HL-60/S4 treated with retinoic acid at 250 ng/mL for 4 days and 3 days (cell line): ENCODE data around the gene ABHD13.
"Not testable (repeated sequence)": the region's sequence is repeated elsewhere in the genome, so short reads cannot be mapped to it uniquely, and the experiment has no call there.

ENCODE experiments used
- in situ Hi-C: fragments of 300-500 bp; cut with MboI; formaldehyde crosslinking; loops from 2 replicates; pipeline ENCODE4 v1.7.0; 2022; ENCODE audit warnings: low sequenced_read_pairs

The ABHD13 gene

DNA sequence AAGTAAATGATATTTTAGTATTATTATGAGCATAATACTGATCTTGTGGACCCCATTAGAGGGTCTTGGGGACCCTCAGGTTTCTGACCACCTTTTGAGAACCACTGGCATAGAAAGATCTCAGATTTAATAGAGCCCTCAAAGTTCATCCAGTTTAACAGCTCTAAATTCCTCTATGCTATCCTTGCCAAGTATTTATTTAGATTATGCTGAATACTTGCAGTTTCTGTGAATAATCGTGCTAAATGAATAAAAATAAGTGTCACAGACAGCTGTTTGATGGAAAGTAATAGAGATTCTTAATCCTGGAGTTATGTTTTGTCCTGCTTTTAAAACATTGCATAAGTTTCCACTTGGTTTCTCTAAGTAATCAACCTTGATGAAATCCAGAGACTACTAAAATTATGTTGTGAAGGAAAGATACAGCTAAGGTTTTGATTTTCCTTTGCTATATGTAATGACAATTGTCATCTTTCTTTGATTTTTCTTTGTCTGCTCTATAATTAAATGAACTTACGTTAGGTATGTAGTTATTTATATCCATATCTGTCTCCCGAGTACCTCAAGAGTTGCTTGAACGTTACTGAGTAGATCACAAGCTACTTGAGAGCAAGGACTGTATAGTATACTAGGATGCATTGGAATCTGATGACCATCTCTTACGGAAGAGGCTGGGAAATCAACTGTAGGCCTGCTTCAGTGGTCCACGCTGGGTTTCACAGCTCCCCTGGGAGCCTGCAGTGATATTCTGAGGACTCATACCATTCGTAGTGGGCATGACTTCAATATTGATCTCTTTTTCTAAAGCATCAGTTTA, 5.7 kb downstream of the ABHD13 start:
- in situ Hi-C loops = no loop called here

DNA sequence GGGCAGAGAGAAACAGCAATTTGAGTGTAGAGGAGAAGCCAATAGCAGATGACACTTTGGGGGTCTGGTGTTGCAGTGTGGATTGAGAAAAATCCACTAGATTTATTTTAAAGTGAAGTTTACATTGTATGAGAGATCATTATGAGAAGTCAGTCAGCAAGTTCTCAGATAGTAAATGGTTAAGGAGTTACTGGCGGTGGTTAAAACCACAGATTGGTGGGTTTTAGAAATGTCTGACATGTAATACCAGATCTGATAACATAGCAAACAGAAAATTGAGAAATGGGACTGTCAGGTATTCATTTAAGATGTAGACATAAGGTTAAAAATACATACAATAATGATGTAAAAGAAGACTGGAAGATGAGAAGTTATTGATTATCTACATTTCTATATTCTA, 7.2 kb downstream of the ABHD13 start:
- in situ Hi-C loops = no loop called here

DNA sequence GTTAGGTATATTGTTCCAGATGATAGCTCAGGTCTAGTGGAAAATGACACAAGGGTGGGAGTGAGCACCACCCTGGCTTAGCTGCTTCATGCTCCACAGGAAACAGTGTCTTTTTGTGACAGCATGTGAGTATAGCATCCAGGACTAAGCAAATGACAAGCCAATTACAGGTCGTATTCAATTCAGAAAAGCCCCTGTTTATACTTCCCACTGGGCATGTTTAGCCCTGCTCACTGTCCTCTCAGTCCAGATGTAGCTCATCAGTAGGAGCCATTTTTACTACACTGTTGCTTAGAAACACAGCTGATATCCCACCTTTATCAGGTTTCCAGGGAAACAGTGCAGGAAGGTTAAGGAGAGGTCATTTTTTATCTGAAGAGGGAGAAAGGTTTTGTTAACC, 8.0 kb downstream of the ABHD13 start:
- in situ Hi-C loops = no loop called here

DNA sequence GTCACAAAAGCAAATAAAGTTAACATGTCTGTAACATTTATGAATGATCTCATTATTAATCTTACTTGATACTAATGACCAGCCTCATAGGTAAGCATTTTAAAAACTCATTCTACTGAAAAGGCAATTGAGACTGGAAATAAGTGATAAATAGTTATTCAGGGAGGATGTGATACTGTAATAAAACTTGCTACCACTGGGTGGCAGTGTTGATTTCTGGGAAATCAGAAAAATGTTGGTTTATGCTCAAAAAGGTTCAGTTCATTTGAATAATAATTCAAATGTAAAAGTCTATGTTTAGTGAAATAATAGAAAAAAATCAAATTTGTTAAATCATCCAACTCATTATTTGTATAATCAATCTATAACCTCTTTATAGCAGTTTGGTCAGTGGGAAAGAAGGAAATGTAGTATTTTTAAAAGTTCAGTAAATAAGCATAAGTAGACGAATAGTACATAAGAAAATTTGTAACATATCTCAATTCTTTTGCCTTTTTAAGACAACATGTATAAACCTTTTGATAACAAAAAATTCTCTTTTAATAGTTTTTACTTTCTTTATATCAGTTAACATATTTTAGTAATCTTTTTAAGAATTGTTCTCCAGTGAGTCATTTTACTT, 9.6 kb downstream of the ABHD13 start:
- in situ Hi-C loops = no loop called here

DNA sequence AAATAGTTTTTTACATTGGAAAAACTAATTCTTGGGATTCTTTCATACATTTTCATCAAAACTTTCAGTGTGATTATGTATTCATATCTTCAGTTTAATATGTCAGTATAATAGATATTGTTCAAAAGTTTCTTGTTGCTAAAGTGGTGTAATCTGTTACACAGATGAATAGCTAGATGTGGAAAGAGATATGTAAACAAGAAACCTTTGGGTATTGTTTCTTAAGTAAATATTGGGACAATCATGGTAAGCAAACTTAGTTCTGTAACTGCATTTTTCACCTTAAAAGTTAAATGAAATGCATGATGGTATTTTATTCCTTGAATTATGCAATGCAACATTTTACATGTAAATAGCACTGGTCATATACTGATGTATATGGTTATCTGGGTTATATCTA, 12.2 kb downstream of the ABHD13 start:
- in situ Hi-C loops = no loop called here

DNA sequence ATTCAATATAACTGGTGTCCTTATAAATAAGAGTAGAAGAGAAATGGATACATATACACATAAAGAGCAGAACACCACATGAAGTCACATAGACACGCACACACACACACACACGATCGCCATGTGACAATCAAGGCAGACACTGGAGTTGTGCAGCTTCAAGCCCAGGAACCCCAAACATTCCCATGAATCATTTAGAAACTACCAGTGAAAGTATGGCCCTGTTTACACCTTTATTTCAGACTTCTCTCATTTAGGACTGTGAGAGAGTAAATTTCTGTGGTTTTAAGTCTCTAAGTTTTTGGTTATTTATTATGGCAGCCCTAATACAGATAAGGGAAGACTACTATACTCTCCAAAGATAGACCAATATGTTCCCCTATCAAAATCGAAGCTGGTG, 31.0 kb downstream of the ABHD13 start:
- in situ Hi-C loops = no loop called here

DNA sequence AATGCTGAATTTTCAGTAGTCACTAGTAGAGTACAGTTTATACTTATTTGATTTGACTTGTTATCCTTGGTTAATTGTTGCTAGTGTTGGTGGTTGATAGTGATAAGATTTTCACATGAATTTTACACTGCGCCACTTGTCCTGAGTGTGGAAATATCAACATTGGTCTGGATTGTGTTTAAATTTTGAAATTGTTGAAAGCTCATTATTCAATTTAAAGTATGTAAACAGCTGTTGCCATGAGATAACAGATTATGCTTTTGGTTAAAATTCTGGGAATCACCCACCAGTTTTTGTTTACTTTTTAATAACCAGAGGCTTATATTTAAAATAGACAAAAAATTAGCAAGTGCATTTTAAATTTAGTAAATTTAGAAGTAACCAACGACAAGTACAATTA, 39.1 kb downstream of the ABHD13 start:
- in situ Hi-C loops = no loop called here

DNA sequence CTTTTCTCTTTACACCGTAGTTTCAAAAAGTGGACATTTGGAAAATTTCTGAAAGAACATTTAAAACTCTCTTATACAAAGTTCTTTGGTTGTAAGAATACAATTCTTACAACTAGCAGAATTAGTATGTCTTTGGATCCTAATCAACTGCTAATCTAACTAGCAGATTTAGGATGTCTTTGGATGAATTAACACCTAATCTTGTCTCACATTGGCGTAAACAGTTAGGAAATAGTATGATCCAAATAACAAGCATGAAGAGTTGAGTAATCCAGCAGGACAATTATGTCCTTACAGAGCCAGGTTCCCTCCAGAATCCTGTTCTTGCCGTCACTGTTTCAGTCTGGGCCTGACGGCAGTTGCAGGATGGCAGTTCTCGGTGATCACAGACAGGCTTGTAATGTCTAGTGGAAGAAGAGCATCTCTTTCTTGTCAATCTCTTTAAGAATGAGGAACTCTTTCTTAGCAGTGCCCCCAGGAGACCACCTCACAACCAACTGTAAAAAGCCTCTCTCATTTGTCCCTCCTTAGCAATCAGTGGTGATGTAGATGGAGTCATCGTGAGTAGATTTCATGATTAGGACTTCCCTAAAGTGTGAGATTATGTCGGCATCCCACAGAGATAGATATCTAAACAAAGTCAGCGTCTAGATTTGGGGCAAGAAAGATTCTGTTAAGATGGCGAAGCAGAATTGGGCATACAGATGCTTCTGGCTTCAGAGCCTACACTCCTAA, 45.6 kb downstream of the ABHD13 start:
- in situ Hi-C loops = no loop called here

DNA sequence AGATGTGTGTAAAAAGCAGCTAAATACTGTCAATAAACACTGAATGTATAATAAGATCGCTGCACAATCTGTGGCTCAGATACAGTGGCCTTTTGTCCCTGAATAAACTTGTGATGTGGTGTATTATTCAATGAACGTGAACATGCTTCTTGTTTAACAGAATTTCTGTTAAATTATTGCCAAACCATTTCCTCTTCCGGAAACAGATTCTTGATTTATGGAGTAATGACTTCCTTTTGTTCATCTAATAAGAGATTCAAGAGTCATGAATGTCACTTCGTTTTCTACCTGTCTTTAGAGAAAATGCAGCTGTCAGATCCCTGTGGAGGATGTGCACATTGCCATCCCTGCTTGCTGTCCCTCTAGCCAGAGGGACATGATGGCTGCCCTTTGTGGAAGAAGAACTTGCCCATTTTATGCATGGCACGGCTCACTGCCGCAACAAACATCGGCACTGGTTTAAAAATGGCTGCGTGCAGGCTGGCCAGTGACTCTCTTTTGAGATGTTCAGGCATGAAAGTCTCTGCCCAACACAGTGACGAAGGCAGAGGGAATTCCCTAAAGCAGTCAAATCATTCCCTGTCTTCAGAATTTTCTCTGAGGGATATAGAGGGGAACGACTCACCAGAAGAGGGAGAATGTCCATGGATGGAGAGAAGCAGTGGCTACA, 48.3 kb downstream of the ABHD13 start:
- in situ Hi-C loops = no loop called here

DNA sequence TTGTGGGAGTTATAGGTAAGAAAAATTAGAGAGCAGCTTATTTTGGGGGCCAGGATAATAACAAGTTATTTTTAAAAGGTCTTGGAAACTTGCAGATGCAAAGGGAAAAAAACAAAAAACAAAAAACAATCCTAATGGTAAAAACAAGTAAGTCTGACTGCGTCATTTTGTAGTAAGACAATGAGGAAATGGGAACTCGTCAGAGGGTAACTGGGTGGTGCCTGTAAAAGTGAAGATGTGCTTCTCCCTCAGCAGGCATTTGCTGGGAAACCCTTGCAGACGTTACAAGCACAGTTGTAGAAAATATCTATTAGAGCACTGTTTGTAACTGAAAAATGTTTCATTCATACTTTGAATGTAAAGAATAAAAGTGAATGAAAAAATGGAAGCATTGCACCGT, 49.2 kb downstream of the ABHD13 start:
- in situ Hi-C loops = no loop called here

DNA sequence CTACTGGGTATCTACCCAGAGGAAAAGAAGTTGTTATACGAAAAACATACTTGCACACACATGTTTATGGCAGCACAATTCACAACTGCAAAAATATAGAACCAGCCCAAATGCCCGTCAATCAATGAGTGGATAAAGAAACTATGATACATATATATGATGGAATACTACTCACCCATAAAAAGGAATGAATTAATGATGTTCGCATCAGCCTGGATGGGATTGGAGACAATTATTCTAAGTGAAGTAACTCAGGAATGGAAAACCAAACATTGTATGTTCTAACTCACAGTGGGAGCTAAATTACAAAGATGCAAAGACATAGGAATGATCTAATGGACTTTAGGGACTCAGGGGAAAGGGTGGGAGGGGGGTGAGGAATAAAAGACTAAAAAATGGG, 49.7 kb downstream of the ABHD13 start:
- in situ Hi-C loops = not testable (repeated sequence)

DNA sequence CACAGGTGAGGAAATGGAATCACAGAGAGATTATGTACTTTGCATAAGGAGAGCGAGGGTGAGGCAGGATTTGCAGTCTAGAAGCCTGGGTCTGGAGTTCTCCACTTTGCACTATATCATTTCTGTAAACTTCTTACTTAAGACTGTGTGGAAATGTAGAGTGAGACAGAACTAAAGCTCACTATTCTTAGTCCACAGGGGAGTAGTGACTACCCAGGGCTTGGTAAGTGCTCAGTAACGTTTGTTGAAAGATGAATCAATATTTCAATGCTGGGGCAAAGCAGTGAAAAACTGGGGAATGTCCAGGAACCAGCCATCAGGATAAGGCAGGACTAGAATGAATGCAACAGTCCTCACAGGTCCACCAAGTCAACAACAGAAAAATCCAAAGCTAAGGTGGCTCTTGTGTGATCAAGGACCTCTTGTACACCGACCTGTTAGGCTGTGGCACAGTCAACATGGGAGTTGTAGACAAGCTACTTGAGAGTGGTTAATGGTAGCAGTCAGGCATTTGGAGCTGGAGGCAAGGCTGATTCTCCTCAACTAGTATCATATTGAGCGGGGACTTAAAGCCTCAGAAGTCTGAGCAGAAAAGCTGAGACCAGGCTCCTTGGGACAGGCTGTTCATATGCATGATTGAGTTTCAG, 50.4 kb downstream of the ABHD13 start:
- in situ Hi-C loops = no loop called here

DNA sequence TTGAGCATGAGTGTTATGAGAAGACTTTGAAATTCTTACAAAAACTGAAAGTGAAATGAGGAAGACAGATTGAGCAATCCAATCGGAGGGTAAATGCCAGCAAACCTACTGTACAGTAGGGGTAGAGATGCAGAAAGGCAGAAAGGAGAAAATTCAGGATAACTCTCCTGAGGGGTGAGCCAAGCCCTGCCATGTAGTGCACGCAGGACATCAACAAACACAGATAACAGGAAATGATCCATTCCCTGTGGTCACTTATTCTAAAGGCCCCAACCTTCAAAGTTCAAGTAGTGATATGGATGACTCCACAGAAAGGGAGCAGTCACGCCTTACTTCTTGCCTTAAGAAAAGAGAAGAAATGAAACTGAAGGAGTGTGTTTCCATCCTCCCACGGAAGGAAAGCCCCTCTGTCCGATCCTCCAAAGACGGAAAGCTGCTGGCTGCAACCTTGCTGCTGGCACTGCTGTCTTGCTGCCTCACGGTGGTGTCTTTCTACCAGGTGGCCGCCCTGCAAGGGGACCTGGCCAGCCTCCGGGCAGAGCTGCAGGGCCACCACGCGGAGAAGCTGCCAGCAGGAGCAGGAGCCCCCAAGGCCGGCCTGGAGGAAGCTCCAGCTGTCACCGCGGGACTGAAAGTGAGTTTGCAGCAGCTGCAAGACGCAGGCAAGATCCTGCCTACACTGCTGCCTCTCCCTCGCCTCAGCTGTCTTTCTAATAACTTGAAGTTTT, 51.6 kb downstream of the ABHD13 start, which contains the start of gene TNFSF13B:
TSS of gene TNFSF13B (plus strand) at position 118 of the 728 bp plus-strand sequence. CDS start at position 296, 178 bp downstream.
- in situ Hi-C loops = no loop called here

DNA sequence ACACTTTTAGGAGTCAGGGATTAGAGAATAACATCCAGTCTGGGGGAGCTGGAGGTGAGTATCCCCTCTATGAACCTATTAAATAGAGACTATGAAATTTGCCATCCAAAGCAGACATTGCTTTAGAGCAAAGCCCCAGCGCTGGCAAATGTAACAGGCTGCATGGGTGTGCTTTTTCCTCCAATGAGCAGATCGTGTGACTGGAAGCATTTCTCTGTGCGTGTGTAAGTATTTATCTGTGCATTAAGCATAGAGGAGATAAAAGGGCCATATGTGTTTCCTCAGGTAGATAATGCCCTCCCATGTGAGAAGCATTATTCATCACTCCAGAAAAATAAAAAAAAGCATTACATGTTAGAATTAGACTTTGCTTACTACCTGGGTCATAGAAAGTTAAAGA, 52.2 kb downstream of the ABHD13 start:
- in situ Hi-C loops = no loop called here

DNA sequence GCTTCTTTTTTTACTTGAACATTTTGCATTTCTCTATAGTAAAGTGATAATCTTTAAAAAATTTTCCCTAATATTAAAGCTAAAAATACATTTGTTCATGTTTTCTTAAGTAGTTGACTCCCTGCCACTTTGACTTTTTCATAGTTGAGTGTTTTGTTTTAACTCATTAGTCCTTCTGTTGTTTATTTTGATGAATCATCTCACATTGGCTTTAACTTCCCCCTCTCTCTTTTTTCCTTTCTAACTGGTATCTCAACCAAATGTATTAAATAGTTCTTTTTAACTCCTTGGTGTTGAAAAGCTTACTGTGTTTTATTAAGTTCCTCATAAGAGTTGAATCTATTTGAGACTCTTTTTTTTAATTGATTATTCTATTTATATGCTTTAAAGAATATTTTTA, 54.1 kb downstream of the ABHD13 start:
- in situ Hi-C loops = no loop called here

DNA sequence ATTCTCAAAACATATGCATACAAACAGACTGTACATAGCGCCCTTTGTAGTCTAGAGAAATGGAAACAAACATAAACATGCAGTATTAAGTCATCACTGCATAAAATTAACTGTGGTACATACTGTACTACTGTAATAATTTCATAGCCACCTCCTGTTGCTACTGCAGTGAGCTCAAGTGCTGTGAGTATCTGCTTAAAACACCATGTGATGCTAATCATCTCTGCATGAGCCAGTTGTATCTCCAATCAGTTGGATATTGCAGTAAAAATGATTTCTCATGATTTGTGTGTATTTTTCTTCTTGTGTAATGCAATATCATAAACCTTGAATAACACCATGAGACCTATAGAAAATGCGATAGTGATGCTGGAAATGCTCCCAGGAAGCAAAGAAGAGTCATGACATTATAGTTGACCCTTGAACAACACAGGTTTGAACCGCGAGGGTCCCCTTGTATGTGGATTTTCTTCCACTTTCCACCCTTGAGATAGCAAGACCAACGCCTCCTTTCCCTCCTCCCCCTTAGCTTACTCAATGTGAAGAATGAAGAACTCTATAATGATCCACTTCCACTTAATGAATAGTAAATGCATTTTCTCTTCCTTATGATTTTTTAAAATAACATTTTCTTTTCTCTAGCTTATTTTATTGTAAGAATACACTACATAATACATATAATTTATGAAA, 55.4 kb downstream of the ABHD13 start:
- in situ Hi-C loops = no loop called here

DNA sequence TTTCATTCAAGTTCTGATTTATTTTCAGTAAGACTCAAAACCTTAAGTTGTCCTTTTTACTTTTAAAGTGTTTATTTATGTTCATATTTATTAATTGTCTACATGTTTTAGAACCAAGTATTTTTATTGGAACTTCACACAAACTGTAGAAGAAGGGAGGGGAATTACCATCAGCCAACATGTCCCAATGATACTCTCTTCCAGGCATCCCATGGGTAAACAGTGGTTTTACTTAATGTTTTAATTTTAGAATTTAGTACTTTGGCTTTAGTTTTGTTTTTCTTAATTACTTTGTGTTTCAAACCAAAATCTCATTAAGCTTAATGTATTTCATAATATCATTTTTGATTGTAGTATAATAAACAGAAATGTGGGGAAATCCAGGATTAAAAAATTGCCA, 56.5 kb downstream of the ABHD13 start:
- in situ Hi-C loops = no loop called here

DNA sequence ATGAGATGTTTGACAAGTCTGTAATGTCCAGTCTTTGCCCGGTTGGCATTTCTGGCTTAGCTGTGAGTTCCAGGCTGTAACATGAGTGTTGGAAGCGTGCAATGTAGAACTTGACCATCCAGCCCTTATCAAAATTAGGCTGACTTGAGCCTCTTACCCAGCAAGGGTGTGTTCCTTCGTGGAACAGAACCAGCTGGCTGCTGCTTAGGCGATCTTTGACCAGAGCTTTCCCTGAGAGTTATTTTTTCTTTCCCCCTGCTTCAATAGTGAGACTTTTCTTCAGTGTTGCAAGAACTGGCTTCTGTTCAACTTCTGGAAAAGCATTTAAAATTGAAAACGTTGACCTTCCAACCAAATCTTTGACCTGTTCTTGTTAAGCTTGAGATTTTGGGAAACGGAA, 57.9 kb downstream of the ABHD13 start:
- in situ Hi-C loops = no loop called here

DNA sequence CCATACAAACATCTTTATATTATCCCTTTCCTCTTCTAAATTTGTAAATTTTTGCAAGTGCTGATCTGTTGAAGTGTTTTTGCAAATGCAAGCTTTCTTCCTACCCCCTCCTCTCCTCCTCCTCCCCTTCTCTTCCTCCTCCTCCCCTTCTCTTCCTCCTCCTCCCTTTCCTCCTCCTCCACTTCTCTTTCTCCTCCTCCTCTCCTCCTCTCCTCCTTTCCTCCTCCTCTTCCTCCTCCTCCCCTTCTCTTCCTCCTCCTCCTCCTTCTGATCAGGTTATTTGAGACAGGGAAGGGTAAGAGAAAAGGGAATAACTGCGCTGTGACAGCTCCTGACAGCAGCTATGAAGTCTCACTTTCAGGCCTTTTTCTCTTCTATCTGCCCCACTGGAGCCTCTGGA, 60.3 kb downstream of the ABHD13 start:
- in situ Hi-C loops = no loop called here

DNA sequence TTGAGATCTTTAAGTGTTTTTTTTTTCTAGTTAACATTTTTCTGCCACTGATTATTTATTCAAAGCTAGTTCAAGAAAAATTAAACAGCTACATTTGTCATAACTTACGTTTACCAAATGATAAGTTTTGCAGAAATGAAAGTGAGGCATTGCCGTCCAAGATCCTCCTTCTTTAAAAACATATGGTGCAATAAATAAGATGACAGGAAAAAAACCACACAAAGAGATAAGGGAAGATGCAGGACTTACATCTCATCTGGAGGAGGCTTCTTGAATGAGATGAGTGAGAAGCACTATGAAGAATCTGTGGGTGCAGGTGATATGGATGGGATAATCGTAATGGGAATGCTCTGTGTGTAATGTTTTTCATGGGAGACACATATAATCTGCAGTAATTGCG, 63.7 kb downstream of the ABHD13 start:
- in situ Hi-C loops = no loop called here
